RWPE2 (cell line): ENCODE data around the gene SETX.
A peak's percentile ranks its signal among the peaks of the same experiment; 100 is the strongest.

ENCODE experiments used
- ATAC-seq: fragments of 200-7000 bp; cut with Tn5 transposase; 3 replicates; pipeline ENCODE4 v1.9.1; 2021; ENCODE audit warnings: low read depth
- DNase-seq: peaks from one replicate; pipeline ENCODE4 v3.0.0-alpha.2; 2020; ENCODE audit warnings: low spot score
- H3K27ac ChIP-seq: fragments of 450-650 bp; 2 replicates; pipeline ENCODE4 v1.5.1; 2017; ENCODE audit warnings: mild to moderate bottlenecking; ENCODE audit not compliant: poor library complexity, severe bottlenecking
- H3K27me3 ChIP-seq: fragments of 250-450 bp; sonication (Bioruptor Pico); 2 replicates; pipeline ENCODE4 v1.5.1; 2021; ENCODE audit warnings: mild to moderate bottlenecking, moderate library complexity; ENCODE audit not compliant: insufficient read depth, poor library complexity, severe bottlenecking
- H3K36me3 ChIP-seq: fragments of 250-450 bp; sonication (Bioruptor Pico); 2 replicates; pipeline ENCODE4 v1.5.1; 2020; ENCODE audit warnings: low read depth, mild to moderate bottlenecking, moderate library complexity
- H3K4me1 ChIP-seq: fragments of 250-450 bp; sonication (Bioruptor Pico); 2 replicates; pipeline ENCODE4 v1.5.1; 2021; ENCODE audit warnings: mild to moderate bottlenecking, moderate library complexity; ENCODE audit not compliant: insufficient read depth, poor library complexity, severe bottlenecking
- H3K4me3 ChIP-seq: fragments of 250-450 bp; sonication (Bioruptor Pico); 2 replicates; pipeline ENCODE4 v1.5.1; 2021; ENCODE audit warnings: mild to moderate bottlenecking, moderate library complexity; ENCODE audit not compliant: severe bottlenecking
- H3K9me3 ChIP-seq: fragments of 250-450 bp; sonication (Bioruptor Pico); 2 replicates; pipeline ENCODE4 v1.5.1; 2021; ENCODE audit warnings: mild to moderate bottlenecking, moderate library complexity; ENCODE audit not compliant: severe bottlenecking
- CTCF ChIP-seq: fragments of 450-650 bp; IDR thresholded peaks from one replicate; pipeline ENCODE4 v1.5.1; 2017; ENCODE audit warnings: mild to moderate bottlenecking, moderate library complexity; ENCODE audit not compliant: poor library complexity, severe bottlenecking

SETX gene

GRCh38 chr9:132268725-132269352 lies 85.9 kb downstream of the SETX start:
- no peaks in the 10 kb centered on the region for H3K27me3 ChIP-seq
- peak overlapping the region; percentile 62 for H3K27ac ChIP-seq
- peaks cover 95% of the 10 kb centered on the region for H3K36me3 ChIP-seq
- DNase-seq (no peak), ATAC-seq (no peak)
- TF ChIP-seq CTCF: peak; percentile 80
- H3K9me3 ChIP-seq: no peaks in the 10 kb centered on the region
- H3K4me1 ChIP-seq: no peaks in the 10 kb centered on the region
- no peak overlapping the region for H3K4me3 ChIP-seq

GRCh38 chr9:132267660-132268059 lies 87.1 kb downstream of the SETX start:
- Histone ChIP-seq H3K27ac (no peak overlapping the region), H3K27me3 (no peaks in the 10 kb centered on the region), H3K9me3 (no peaks in the 10 kb centered on the region), H3K4me1 (no peaks in the 10 kb centered on the region), H3K36me3 (peaks cover 95% of the 10 kb centered on the region), H3K4me3 (no peak overlapping the region)
- TF ChIP-seq CTCF: no peak
- ATAC-seq (no peak), DNase-seq (no peak)

DNA sequence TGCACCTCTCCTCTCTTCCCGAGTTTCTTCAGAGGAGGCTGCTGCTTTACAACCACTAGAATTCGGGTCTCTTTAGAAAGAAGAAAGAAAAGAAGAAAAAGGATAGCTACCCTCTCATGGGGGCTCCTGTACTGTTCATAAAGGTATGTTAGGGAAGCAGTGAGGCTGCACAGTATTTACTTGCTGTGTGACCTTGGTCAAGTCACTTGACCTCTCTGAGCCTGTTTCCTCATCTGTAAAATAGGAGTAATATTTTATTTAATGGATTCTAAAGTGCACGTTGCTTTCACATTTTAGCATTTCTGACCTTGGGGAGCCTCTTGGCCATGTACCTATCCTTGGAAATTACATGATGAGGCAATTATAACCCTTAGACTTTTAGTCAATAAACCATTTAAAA lies 88.8 kb downstream of the SETX start:
- H3K9me3 ChIP-seq: no peaks in the 10 kb centered on the region
- H3K27me3 ChIP-seq: no peaks in the 10 kb centered on the region
- H3K27ac ChIP-seq: no peak overlapping the region
- no peaks in the 10 kb centered on the region for H3K4me1 ChIP-seq
- TF ChIP-seq CTCF: no peak
- H3K4me3 ChIP-seq: no peak overlapping the region
- DNase-seq (no peak), ATAC-seq (no peak)
- peaks cover 88% of the 10 kb centered on the region for H3K36me3 ChIP-seq

DNA sequence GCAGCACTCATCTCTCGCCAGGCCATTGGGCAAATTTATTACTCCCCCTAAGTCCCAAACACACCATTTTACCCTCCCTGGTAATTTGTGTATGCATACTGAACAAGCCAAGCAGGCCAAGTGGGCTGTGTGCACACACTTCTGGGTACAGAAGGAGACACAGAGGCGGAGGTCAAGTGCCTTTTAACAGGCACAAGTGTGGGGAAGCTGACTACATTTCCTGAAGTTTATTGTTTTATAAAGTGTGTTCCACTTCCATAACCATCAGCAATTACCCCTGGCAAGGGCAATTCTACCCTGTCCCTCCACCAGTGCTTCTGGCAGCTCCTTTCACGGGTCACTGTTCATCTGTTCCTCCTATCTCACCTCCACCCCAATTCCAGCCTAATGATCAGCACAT lies 93.9 kb downstream of the SETX start:
- ATAC-seq (no peak), DNase-seq (no peak)
- no peaks in the 10 kb centered on the region for H3K27me3 ChIP-seq
- H3K9me3 ChIP-seq: no peaks in the 10 kb centered on the region
- H3K4me1 ChIP-seq: no peaks in the 10 kb centered on the region
- no peak overlapping the region for H3K27ac ChIP-seq
- TF ChIP-seq CTCF: no peak
- peaks cover 42% of the 10 kb centered on the region for H3K36me3 ChIP-seq
- H3K4me3 ChIP-seq: no peak overlapping the region
